HS-27A (cell line): Measurements from ENCODE around the gene HEATR1.
"Not testable (repeated sequence)": the region's sequence is repeated elsewhere in the genome, so short reads cannot be mapped to it uniquely, and the experiment has no call there.

Source experiments
- DNase-seq: peaks from one replicate; pipeline ENCODE4 v3.0.0-alpha.2; 2012; ENCODE audit warnings: low read depth, missing footprints

The HEATR1 gene

DNA sequence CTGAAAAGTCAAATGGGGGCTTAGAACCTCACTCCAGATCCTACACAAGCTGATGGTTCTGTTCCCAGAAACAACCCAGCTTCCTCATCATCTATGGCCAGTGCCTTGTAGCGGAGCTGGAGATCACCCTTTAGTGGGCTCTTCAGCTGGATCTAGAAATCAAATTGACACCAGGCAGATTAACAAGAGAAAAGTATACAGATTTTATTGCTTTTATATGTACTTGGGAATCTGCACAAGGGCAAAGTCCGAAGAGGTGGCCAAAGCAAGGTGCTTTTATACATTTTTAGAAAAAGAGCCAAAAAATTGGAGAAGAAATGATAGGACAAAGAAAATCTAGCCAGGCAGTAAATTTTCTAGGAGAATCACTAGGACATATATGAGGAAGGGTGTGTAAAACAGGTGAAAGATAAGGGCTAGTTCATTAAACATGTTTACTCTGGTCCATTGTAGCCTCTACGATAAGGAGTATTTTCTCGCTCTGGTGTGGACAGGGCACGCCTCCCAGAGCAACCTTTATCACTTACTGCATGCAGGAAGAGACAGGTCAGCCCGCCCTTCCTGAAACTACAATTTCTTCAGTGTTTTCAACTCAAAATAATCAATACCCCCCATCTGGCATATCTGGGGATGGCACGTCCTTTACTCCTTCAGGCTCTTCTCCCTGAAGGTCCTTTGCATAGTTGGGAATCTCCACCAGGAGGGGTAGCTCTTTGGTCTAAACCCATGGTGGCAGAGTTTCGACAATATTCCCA lies 94.5 kb downstream of the HEATR1 start:
- DNase-seq = no peak

DNA sequence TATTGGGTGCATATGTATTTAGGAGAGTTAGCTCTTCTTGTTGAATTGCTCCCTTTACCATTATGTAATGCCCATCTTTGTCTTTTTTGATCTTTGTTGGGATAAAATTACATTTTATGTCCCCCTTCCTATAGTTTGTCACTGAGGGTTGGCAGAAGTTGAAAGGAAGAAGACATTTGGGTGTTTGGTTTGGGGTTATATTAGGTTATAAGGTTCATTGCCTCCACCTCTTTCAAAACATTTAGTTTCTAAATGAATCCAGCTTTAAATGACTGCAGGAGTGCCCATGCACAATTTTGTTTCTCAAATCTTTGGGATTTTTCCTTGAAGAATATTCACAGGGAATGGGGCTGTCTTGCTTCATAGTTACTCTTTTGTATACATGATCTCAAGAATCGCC lies 95.1 kb downstream of the HEATR1 start:
- no peak for DNase-seq

GRCh38 chr1:236508593-236509027 lies 95.7 kb downstream of the HEATR1 start:
- DNase-seq = no peak

GRCh38 chr1:236507022-236507700 lies 97.2 kb downstream of the HEATR1 start:
- no peak for DNase-seq

GRCh38 chr1:236504338-236504737 lies 100.0 kb downstream of the HEATR1 start:
- not testable (repeated sequence) for DNase-seq

DNA sequence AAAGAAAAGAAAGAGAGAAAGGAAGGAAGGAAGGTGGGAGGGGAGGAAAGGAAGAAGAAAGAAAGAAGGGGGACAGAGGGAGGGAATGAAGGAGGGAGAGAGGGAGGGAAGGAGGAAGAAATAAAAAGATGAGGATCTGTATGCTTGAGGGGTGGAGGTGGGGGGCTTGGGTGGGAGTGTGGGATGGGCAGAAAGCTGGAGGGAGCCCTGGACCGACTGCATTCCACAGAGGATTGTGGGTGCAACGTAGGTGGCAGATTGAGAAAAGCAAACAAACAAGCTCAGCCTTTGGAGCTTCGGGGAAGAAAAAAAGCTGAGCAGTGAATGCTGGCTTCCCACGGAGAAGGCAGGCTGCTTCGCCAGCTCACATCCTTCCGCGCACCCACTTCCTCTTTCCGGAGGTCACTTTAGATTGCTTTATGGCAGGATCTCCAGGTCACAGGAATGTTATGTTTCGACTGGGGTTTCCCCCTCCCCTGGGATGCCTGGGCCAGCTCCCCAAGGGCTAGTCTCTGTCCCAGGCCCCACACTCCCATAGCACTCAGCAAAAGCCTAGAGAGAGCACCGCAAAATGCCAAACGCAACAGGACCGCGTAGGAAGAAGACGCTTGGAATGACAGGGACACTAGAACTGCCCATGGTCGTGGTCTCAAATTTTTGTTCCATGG lies 101.2 kb downstream of the HEATR1 start:
- DNase-seq = no peak

DNA sequence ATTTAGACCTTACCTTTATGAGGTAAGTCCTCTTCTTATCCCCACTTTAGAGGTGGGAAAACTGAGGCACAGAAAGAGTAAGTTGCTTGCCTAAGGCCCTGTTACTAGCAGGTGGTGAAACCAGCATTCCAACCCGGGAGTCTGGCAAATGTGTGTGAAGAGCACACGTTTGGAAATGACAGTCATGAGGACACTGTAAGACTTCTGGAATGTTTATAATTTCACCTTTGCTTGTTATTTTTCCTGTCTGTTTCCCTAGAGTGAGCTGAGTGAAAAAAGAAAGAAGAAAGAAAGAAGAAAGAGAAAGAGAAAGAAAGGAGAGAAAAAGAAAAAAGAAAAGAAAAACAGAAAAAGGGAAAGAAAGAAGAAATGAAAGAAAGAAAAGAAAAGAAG lies 101.7 kb downstream of the HEATR1 start:
- no peak for DNase-seq

DNA sequence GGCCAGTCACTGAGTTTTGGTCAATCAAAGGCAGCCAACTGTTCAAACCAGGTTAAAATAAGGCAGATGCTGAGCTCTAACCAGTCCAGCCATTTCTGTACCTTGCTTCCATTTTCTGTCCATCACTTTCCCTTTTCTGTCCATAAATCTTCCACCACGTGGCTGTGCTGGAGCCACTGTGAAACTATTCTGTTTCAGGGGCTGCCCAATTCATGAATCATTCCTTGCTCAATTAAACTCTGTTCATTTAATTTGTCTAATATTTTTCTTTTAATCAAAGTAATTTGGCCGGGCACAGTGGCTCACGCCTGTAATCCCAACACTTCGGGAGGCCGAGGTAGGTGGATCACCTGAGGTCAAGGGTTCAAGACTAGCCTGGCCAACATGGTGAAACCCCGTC lies 103.2 kb downstream of the HEATR1 start:
- no peak for DNase-seq
